Neural cell (in vitro differentiated cells): ENCODE results near the gene PCDHGA7. TPM values are rescaled to one million over a fixed set of nuclear protein-coding genes. Genes with fewer than 3 reads are reported as not detected.
"Not testable (repeated sequence)": the region's sequence is repeated elsewhere in the genome, so short reads cannot be mapped to it uniquely, and the experiment has no call there.

Source experiments
- H2AFZ ChIP-seq: fragments of 200-600, 300-800 bp; sonication (generic), shearing (Covaris generic); 2 replicates; pipeline ENCODE4 v1.6.0; 2014; ENCODE audit warnings: low read depth, mild to moderate bottlenecking, antibody characterized with exemption, low read length, moderate library complexity
- H3F3A ChIP-seq: fragments of 200-600 bp; shearing (Covaris generic); 2 replicates; pipeline ENCODE4 v1.6.1; 2016; ENCODE audit warnings: mild to moderate bottlenecking, moderate library complexity, mixed read lengths, antibody characterized with exemption, low read length; ENCODE audit not compliant: insufficient read depth, poor library complexity, severe bottlenecking
- H3K27ac ChIP-seq: fragments of 200-600, 300-800 bp; sonication (generic), shearing (Covaris generic); 2 replicates; pipeline ENCODE4 v1.5.1; 2014; ENCODE audit warnings: mild to moderate bottlenecking, low read length, moderate library complexity
- H3K27me3 ChIP-seq: fragments of 300-800, 200-600 bp; sonication (generic), shearing (Covaris generic); 2 replicates; pipeline ENCODE4 v1.6.0; 2014; ENCODE audit warnings: mild to moderate bottlenecking, low read depth, low read length, moderate library complexity; ENCODE audit not compliant: insufficient read depth
- H3K36me3 ChIP-seq: fragments of 300-800, 200-600 bp; sonication (generic), shearing (Covaris generic); 2 replicates; pipeline ENCODE4 v1.5.1; 2014; ENCODE audit warnings: mild to moderate bottlenecking, antibody characterized with exemption, low read length, moderate library complexity; ENCODE audit not compliant: insufficient read depth
- H3K4me2 ChIP-seq: fragments of 300-800, 200-600 bp; sonication (generic), shearing (Covaris generic); 2 replicates; pipeline ENCODE4 v1.6.0; 2014; ENCODE audit warnings: mild to moderate bottlenecking, low read length
- H3K4me3 ChIP-seq: fragments of 300-800, 200-600 bp; sonication (generic), shearing (Covaris generic); 2 replicates; pipeline ENCODE4 v1.5.1; 2014; ENCODE audit warnings: mild to moderate bottlenecking, low read length, moderate library complexity
- H3K79me2 ChIP-seq: fragments of 200-600 bp; shearing (Covaris generic); replicated peaks from 2 replicates; pipeline ENCODE4 v1.6.0; 2014; ENCODE audit warnings: mild to moderate bottlenecking, low read length, moderate library complexity; ENCODE audit not compliant: insufficient read depth
- H3K9ac ChIP-seq: fragments of 300-800, 200-600 bp; sonication (generic), shearing (Covaris generic); 2 replicates; pipeline ENCODE4 v1.6.1; 2016; ENCODE audit warnings: mild to moderate bottlenecking, low read length, mixed read lengths
- H3K9me2 ChIP-seq: fragments of 200-600 bp; shearing (Covaris generic); 2 replicates; pipeline ENCODE4 v1.6.1; 2016; ENCODE audit warnings: mild to moderate bottlenecking, low read length, mixed read lengths; ENCODE audit not compliant: insufficient read depth
- H3K9me3 ChIP-seq: fragments of 200-600, 300-800 bp; sonication (generic), shearing (Covaris generic); 2 replicates; pipeline ENCODE4 v1.6.1; 2016; ENCODE audit warnings: mild to moderate bottlenecking, mixed run types, low read length, moderate library complexity, mixed read lengths
- H4K20me1 ChIP-seq: fragments of 200-600 bp; shearing (Covaris generic); 2 replicates; pipeline ENCODE4 v1.6.1; 2016; ENCODE audit warnings: mild to moderate bottlenecking, mixed run types; ENCODE audit not compliant: insufficient read depth
- EP300 ChIP-seq: fragments of 450-650 bp; conservative IDR thresholded peaks from 2 replicates; pipeline ENCODE4 v1.6.1; 2014; ENCODE audit warnings: antibody characterized with exemption, mild to moderate bottlenecking, moderate library complexity; ENCODE audit not compliant: poor library complexity, severe bottlenecking
- EZH2 ChIP-seq: fragments of 200-600, 300-800 bp; shearing (Covaris generic), sonication (generic); IDR thresholded peaks from 2 replicates; pipeline ENCODE4 v1.6.1; 2014; ENCODE audit warnings: antibody characterized with exemption, low read length, borderline replicate concordance, mild to moderate bottlenecking; ENCODE audit not compliant: insufficient read depth, poor library complexity, severe bottlenecking
- MXI1 ChIP-seq: fragments of 450-650 bp; conservative IDR thresholded peaks from 2 replicates; pipeline ENCODE4 v1.6.1; 2014; ENCODE audit warnings: antibody characterized with exemption, mild to moderate bottlenecking; ENCODE audit not compliant: poor library complexity, severe bottlenecking
- POLR2AphosphoS5 ChIP-seq: IDR thresholded peaks from 2 replicates; pipeline ENCODE4 v1.6.1; 2012
- RAD21 ChIP-seq: fragments of 450-650 bp; conservative IDR thresholded peaks from 2 replicates; pipeline ENCODE4 v1.6.1; 2014; ENCODE audit warnings: antibody characterized with exemption, mild to moderate bottlenecking, moderate library complexity
- SMC3 ChIP-seq: fragments of 450-650 bp; conservative IDR thresholded peaks from 2 replicates; pipeline ENCODE4 v1.6.1; 2014; ENCODE audit warnings: antibody characterized with exemption, mild to moderate bottlenecking, moderate library complexity; ENCODE audit not compliant: poor library complexity
- TAF1 ChIP-seq: IDR thresholded peaks from 2 replicates; pipeline ENCODE4 v1.6.1; 2012; ENCODE audit warnings: low read depth
- polyA plus RNA-seq: library from polyadenylated mRNA; depleted of rRNA; stranded (reverse); fragments of >200 nt; gene quantifications from 2 replicates; pipeline ENCODE4 v1.2.3, GENCODE V29; 2014
- TF ChIP-seq, protein P1 (sequence below): IDR thresholded peaks from 2 replicates; pipeline ENCODE4 v1.6.1; 2012; ENCODE audit warnings: borderline replicate concordance
- TF ChIP-seq, protein P2 (sequence below): fragments of 450-650 bp; IDR thresholded peaks from 2 replicates; pipeline ENCODE4 v1.5.1; 2014; ENCODE audit warnings: antibody characterized with exemption, mild to moderate bottlenecking, moderate library complexity; ENCODE audit not compliant: poor library complexity, severe bottlenecking

Gene PCDHGA7
- polyA plus RNA-seq, 1 donor from 2014 or later, result not detected

GRCh38 chr5:141431286-141431685 is 48.7 kb downstream of the PCDHGA7 start:
- Histone ChIP-seq H3K9me2 (no peaks in the 10 kb centered on the region), H3K36me3 (peaks cover 43% of the 10 kb centered on the region), H4K20me1 (no peaks in the 10 kb centered on the region), H3K79me2 (peaks cover 27% of the 10 kb centered on the region), H3K4me3 (peak overlapping the region; percentile 13), H3K9me3 (peaks cover 65% of the 10 kb centered on the region), H3K27ac (no peak overlapping the region), H3K9ac (no peak overlapping the region), H2AFZ (no peak overlapping the region), H3F3A (no peaks in the 10 kb centered on the region), H3K4me2 (no peak overlapping the region), H3K27me3 (no peaks in the 10 kb centered on the region)
- TF ChIP-seq MXI1 (no peak), EP300 (no peak), TAF1 (no peak), POLR2AphosphoS5 (no peak), EZH2 (no peak), RAD21 (no peak), SMC3 (no peak)
- TF ChIP-seq, protein P1, sequence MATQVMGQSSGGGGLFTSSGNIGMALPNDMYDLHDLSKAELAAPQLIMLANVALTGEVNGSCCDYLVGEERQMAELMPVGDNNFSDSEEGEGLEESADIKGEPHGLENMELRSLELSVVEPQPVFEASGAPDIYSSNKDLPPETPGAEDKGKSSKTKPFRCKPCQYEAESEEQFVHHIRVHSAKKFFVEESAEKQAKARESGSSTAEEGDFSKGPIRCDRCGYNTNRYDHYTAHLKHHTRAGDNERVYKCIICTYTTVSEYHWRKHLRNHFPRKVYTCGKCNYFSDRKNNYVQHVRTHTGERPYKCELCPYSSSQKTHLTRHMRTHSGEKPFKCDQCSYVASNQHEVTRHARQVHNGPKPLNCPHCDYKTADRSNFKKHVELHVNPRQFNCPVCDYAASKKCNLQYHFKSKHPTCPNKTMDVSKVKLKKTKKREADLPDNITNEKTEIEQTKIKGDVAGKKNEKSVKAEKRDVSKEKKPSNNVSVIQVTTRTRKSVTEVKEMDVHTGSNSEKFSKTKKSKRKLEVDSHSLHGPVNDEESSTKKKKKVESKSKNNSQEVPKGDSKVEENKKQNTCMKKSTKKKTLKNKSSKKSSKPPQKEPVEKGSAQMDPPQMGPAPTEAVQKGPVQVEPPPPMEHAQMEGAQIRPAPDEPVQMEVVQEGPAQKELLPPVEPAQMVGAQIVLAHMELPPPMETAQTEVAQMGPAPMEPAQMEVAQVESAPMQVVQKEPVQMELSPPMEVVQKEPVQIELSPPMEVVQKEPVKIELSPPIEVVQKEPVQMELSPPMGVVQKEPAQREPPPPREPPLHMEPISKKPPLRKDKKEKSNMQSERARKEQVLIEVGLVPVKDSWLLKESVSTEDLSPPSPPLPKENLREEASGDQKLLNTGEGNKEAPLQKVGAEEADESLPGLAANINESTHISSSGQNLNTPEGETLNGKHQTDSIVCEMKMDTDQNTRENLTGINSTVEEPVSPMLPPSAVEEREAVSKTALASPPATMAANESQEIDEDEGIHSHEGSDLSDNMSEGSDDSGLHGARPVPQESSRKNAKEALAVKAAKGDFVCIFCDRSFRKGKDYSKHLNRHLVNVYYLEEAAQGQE, result no peak
- TF ChIP-seq, protein P2, sequence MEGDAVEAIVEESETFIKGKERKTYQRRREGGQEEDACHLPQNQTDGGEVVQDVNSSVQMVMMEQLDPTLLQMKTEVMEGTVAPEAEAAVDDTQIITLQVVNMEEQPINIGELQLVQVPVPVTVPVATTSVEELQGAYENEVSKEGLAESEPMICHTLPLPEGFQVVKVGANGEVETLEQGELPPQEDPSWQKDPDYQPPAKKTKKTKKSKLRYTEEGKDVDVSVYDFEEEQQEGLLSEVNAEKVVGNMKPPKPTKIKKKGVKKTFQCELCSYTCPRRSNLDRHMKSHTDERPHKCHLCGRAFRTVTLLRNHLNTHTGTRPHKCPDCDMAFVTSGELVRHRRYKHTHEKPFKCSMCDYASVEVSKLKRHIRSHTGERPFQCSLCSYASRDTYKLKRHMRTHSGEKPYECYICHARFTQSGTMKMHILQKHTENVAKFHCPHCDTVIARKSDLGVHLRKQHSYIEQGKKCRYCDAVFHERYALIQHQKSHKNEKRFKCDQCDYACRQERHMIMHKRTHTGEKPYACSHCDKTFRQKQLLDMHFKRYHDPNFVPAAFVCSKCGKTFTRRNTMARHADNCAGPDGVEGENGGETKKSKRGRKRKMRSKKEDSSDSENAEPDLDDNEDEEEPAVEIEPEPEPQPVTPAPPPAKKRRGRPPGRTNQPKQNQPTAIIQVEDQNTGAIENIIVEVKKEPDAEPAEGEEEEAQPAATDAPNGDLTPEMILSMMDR, result no peak

DNA sequence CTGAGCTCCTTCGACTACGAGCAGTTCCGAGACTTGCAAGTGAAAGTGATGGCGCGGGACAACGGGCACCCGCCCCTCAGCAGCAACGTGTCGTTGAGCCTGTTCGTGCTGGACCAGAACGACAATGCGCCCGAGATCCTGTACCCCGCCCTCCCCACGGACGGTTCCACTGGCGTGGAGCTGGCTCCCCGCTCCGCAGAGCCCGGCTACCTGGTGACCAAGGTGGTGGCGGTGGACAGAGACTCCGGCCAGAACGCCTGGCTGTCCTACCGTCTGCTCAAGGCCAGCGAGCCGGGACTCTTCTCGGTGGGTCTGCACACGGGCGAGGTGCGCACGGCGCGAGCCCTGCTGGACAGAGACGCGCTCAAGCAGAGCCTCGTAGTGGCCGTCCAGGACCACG is 49.8 kb downstream of the PCDHGA7 start:
- not testable (repeated sequence) for H2AFZ ChIP-seq, H3F3A ChIP-seq, H3K9me2 ChIP-seq, H3K9ac ChIP-seq, H3K27ac ChIP-seq, H3K4me3 ChIP-seq, H3K4me2 ChIP-seq, H3K27me3 ChIP-seq, H4K20me1 ChIP-seq
- H3K9me3 ChIP-seq, result peaks cover 60% of the 10 kb centered on the region
- peaks cover 24% of the 10 kb centered on the region for H3K79me2 ChIP-seq
- peaks cover 33% of the 10 kb centered on the region for H3K36me3 ChIP-seq

- not testable (repeated sequence) for H3K27ac ChIP-seq, H3K4me2 ChIP-seq, H3K9me2 ChIP-seq, H3F3A ChIP-seq, H2AFZ ChIP-seq, H4K20me1 ChIP-seq, H3K4me3 ChIP-seq, H3K27me3 ChIP-seq, H3K9ac ChIP-seq
- Histone ChIP-seq H3K79me2 (peaks cover 22% of the 10 kb centered on the region), H3K36me3 (peaks cover 28% of the 10 kb centered on the region), H3K9me3 (peaks cover 55% of the 10 kb centered on the region)
Measured at GRCh38 chr5:141432726-141433125, 50.2 kb downstream of the PCDHGA7 start.
